NT2/D1 (cell line): Measurements from ENCODE around the gene AGGF1.

Experiments used
- SUZ12 ChIP-seq: IDR thresholded peaks from 2 replicates; pipeline ENCODE4 v1.6.1; 2011; ENCODE audit not compliant: insufficient read length, insufficient read depth; ENCODE audit errors: extremely low read depth
- YY1 ChIP-seq: IDR thresholded peaks from 2 replicates; pipeline ENCODE4 v1.6.1; 2011; ENCODE audit not compliant: insufficient read length, insufficient read depth
- ZNF274 ChIP-seq: IDR thresholded peaks from 2 replicates; pipeline ENCODE4 v1.6.1; 2011; ENCODE audit warnings: mild to moderate bottlenecking, low read depth, low read length

DNA sequence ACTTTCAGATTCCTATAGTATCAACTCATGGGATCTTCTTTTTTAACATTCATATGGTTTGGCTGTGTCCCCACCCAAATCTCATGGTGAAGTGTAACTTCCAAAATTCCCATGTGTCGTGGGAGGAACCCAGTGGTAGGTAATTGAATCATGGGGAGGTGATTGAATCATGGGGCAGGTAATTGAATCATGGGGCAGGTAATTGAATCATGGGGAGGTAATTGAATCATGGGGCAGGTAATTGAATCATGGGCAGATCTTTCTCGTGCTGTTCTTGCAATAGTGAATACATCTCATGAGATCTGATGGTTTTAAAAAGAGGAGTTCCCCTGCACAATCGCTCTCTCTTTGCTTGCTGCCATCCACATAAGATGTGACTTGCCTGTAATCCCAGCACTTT is 21.8 kb upstream of the AGGF1 start:
- TF ChIP-seq SUZ12: no peak
- no peak for TF ChIP-seq ZNF274
- no peak for TF ChIP-seq YY1
